Cerebellar nuclear complex (tissue), 1 donor: ENCODE data around the gene COA5.

Experiments used
- DNase-seq, 2 experiments: peaks; one replicate each; lab custom pipeline; 2025; lab: John Stamatoyannopoulos, UW

COA5 gene

GRCh38 chr2:98551316-98551715 is 57.0 kb downstream of the COA5 start:
- DNase-seq, result no peak

GRCh38 chr2:98550165-98550564 is 58.1 kb downstream of the COA5 start:
- DNase-seq, result no peak
